IMR-90 (cell line): ENCODE measurements around the gene BCL6. TPM values are rescaled to one million over a fixed set of nuclear protein-coding genes. Genes with fewer than 3 reads are reported as not detected.

ENCODE experiments used
- ELK1 ChIP-seq: fragments of 150-350 bp; IDR thresholded peaks from 2 replicates; pipeline ENCODE4 v1.6.1; 2016; ENCODE audit warnings: low read depth, mild to moderate bottlenecking, low read length, moderate library complexity, borderline replicate concordance
- MAFK ChIP-seq: IDR thresholded peaks from 2 replicates; pipeline ENCODE4 v1.6.1; 2012; ENCODE audit warnings: low read depth, low read length, improper control_type of control experiment
- polyA plus RNA-seq, 3 experiments: library from polyadenylated mRNA; depleted of rRNA; stranded (reverse); fragments of >200 nt; gene quantifications; 2 replicates each; pipeline ENCODE4 v1.2.3, GENCODE V29; 2012; ENCODE audit warnings: low replicate concordance in 1 of 3
- total RNA-seq: library from RNA; depleted of rRNA; stranded (reverse); fragments of >200 nt; gene quantifications from 2 replicates; pipeline ENCODE4 v1.2.3, GENCODE V29; 2012

The BCL6 gene
- total and polyA plus RNA-seq, 2 of the 4 experiments (the other 2 are of a cell fraction) = 19.7 to 22.6 TPM

DNA sequence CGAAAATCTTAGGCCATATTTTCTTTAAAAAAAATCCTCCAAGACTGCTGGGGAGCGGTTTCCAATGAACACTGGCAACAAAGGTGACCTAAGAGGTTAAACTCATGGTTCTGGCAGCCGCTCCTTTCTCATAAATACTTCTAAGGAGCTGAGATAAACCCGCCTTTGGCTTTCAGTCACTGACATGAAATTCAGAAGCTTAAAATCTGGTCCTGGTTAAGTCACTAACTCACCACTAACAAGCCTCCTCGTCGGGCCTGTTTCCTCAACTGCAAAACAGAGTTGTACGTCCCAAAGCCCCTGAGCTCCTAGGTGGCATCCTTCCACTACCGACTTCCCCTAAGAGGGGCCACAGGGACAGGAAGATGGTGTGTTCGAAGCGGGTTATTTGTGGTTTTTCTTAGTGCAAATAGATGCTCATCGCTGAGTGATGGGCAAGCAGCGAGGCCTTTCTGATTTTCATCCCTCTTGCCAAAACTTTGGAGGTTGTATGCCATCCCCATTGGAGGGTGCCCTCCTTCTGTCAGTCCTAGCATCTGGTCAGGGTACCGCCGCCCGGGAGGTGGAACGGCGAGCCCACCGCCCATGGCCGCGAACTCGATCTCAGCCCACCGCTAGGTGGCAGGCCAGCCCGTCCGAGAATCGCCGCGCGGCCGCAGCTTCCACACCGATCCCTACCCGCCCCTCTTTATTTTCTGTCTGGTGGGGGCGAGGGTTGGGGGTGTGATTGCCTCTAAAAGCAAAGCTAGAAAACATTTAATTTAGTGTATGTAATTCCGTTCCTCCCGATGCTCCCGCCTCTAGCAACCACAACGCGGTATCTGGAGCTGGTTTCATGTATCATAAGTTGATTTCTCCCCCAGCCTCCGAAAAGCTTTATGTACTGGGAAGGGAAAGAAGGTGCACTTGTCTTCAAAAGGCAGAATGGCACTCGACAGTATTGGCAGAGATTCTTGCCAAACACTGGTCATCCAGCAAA, 4.6 kb downstream of the BCL6 start (continued):
- TF ChIP-seq MAFK = no peak
- TF ChIP-seq ELK1 = no peak
